IPS-NIHi7 (cell line): Measurements from ENCODE around the gene OLA1.

ENCODE experiments used
- DNase-seq: peaks from one replicate; pipeline ENCODE4 v3.0.0; 2012; ENCODE audit warnings: mixed read lengths; ENCODE audit errors: extremely low spot score

OLA1 gene

GRCh38 chr2:174224665-174225288 is 23.6 kb downstream of the OLA1 start:
- DNase-seq, result no peak

GRCh38 chr2:174224125-174224524 is 24.2 kb downstream of the OLA1 start:
- no peak for DNase-seq

GRCh38 chr2:174223388-174223787 is 24.9 kb downstream of the OLA1 start:
- no peak for DNase-seq

GRCh38 chr2:174222154-174222553 is 26.2 kb downstream of the OLA1 start:
- DNase-seq, result no peak

GRCh38 chr2:174219321-174219720 is 29.0 kb downstream of the OLA1 start:
- no peak for DNase-seq

- DNase-seq, result no peak
Measured at GRCh38 chr2:174218773-174219172, 29.6 kb downstream of the OLA1 start.

GRCh38 chr2:174217869-174218268 is 30.5 kb downstream of the OLA1 start:
- DNase-seq, result no peak

- no peak for DNase-seq
Measured at GRCh38 chr2:174211954-174212353, 36.4 kb downstream of the OLA1 start.

GRCh38 chr2:174210862-174211261 is 37.5 kb downstream of the OLA1 start:
- no peak for DNase-seq

- no peak for DNase-seq
Measured at GRCh38 chr2:174209325-174209724, 39.0 kb downstream of the OLA1 start.

GRCh38 chr2:174208026-174208425 is 40.3 kb downstream of the OLA1 start:
- DNase-seq, result no peak

- no peak for DNase-seq
Measured at GRCh38 chr2:174205562-174205961, 42.8 kb downstream of the OLA1 start.

- no peak for DNase-seq
Measured at GRCh38 chr2:174202188-174202587, 46.1 kb downstream of the OLA1 start.

GRCh38 chr2:174198846-174199564 is 49.3 kb downstream of the OLA1 start:
- DNase-seq, result peak; percentile 20

- no peak for DNase-seq
Measured at GRCh38 chr2:174195253-174195652, 53.1 kb downstream of the OLA1 start.

GRCh38 chr2:174193737-174194136 is 54.6 kb downstream of the OLA1 start:
- DNase-seq, result no peak

- no peak for DNase-seq
Measured at GRCh38 chr2:174192664-174193063, 55.7 kb downstream of the OLA1 start.

GRCh38 chr2:174191342-174192074 is 56.8 kb downstream of the OLA1 start:
- DNase-seq, result no peak

GRCh38 chr2:174184915-174185314 is 63.4 kb downstream of the OLA1 start:
- no peak for DNase-seq

- DNase-seq, result no peak
Measured at GRCh38 chr2:174184504-174184903, 63.8 kb downstream of the OLA1 start.

- no peak for DNase-seq
Measured at GRCh38 chr2:174183076-174183475, 65.3 kb downstream of the OLA1 start.

- no peak for DNase-seq
Measured at GRCh38 chr2:174181368-174181767, 67.0 kb downstream of the OLA1 start.

- DNase-seq, result no peak
Measured at GRCh38 chr2:174180726-174181236, 67.6 kb downstream of the OLA1 start.
